Measurements from ENCODE around the gene EFCAB8. TPM values are rescaled to one million over a fixed set of nuclear protein-coding genes. Genes with fewer than 3 reads are reported as not detected.

The EFCAB8 gene
- total and polyA plus RNA-seq, 9 donors = 0.08 to 0.20 TPM; not detected in 7

GRCh38 chr20:32934580-32934979 is 75.9 kb downstream of the EFCAB8 start:
- no peaks in the 10 kb centered on the region for H3K36me3 ChIP-seq
- WGBS, 3 donors = 43 to 47% (median 46%) methylated on average over 4 of the region's 4 CpGs
- H3K27ac ChIP-seq = no peak overlapping the region
- intact Hi-C loops (cut with DNase I) = no loop called here
- H3K4me3 ChIP-seq = no peak overlapping the region
- H3K9me3 ChIP-seq = no peaks in the 10 kb centered on the region
- DNase-seq = no peak
- no peaks in the 10 kb centered on the region for H3K27me3 ChIP-seq
- TF ChIP-seq POLR2A (IDR thresholded peaks at IDR 0.05) = no peak
- no peak for TF ChIP-seq EP300 (IDR thresholded peaks at IDR 0.05)
- no peak for TF ChIP-seq CTCF (IDR thresholded peaks at IDR 0.05)
- H3K4me1 ChIP-seq (ENCODE audit: insufficient read depth) = no peaks in the 10 kb centered on the region

DNA sequence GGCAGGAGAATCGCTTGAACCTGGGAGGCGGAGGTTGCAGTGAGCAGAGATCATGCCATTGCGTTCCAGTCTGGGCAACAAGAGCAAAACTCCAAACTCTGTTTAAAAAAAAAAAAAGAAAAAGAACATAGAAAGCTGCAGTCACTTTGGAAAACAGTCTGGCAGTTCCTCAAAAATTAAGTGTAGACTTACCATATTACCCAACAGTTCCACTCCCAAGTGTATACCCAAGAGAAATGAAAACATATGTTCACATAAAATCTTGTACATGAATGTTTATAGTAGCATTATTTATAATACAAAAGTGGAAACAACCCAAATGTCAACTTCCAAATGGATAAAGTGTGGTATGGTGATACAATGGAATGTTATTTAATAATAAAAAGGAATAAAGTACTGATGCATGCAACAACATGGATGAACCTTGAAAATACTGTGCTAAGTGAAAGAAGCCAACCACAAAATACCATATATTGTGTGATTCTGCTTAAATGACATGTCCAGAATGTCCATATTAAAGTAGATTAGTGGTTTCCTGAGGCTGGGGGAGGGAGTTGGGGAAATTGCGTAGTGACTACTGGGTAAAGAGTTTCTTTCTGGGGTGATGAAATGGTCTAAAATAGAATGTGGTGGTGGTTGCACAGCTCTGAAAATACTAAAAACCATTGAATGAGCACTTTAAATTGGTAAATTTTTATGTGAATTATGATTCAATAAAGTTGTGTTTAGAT is 82.6 kb downstream of the EFCAB8 start:
- intact Hi-C loops (cut with DNase I) = no loop called here

GRCh38 chr20:32943490-32944052 is 84.8 kb downstream of the EFCAB8 start:
- intact Hi-C loops (cut with DNase I) = no loop called here
- Histone ChIP-seq H3K27ac (no peak overlapping the region), H3K4me3 (no peak overlapping the region), H3K9me3 (no peaks in the 10 kb centered on the region), H3K36me3 (no peaks in the 10 kb centered on the region), H3K27me3 (no peaks in the 10 kb centered on the region), H3K4me1 (ENCODE audit: insufficient read depth) (no peaks in the 10 kb centered on the region)
- WGBS, 3 donors = 70 to 85% (median 80%) methylated on average over 7 of the region's 7 CpGs
- no peak for TF ChIP-seq POLR2A (IDR thresholded peaks at IDR 0.05)
- TF ChIP-seq CTCF (IDR thresholded peaks at IDR 0.05) = no peak
- no peak for TF ChIP-seq EP300 (IDR thresholded peaks at IDR 0.05)
- DNase-seq = no peak

More for the DNA sequence above, 82.6 kb downstream of the EFCAB8 start:
- Histone ChIP-seq H3K27me3 (no peaks in the 10 kb centered on the region), H3K9me3 (no peaks in the 10 kb centered on the region), H3K4me3 (no peak overlapping the region), H3K27ac (no peak overlapping the region), H3K36me3 (no peaks in the 10 kb centered on the region), H3K4me1 (ENCODE audit: insufficient read depth) (no peaks in the 10 kb centered on the region)
- TF ChIP-seq EP300 (IDR thresholded peaks at IDR 0.05) (no peak), POLR2A (IDR thresholded peaks at IDR 0.05) (no peak), CTCF (IDR thresholded peaks at IDR 0.05) (no peak)
- WGBS, 3 donors = 71 to 89% (median 78%) methylated on average over 4 of the region's 4 CpGs
- no peak for DNase-seq

- TF ChIP-seq POLR2A (IDR thresholded peaks at IDR 0.05) (no peak), CTCF (IDR thresholded peaks at IDR 0.05) (no peak), EP300 (IDR thresholded peaks at IDR 0.05) (no peak)
- intact Hi-C loops (cut with DNase I) = no loop called here
- H3K27ac ChIP-seq = no peak overlapping the region
- H3K36me3 ChIP-seq = no peaks in the 10 kb centered on the region
- no peak for DNase-seq
- no peaks in the 10 kb centered on the region for H3K9me3 ChIP-seq
- H3K4me1 ChIP-seq (ENCODE audit: insufficient read depth) = no peaks in the 10 kb centered on the region
- no peaks in the 10 kb centered on the region for H3K27me3 ChIP-seq
- no peak overlapping the region for H3K4me3 ChIP-seq
- 32 to 41% (median 35%) methylated on average over 4 of the region's 4 CpGs for WGBS, 3 donors
Measured at GRCh38 chr20:32945710-32946221, 87.0 kb downstream of the EFCAB8 start.

All from ovary (tissue), 9 donors.